ENCODE data around the gene SMIM23. TPM values are rescaled to one million over a fixed set of nuclear protein-coding genes. Genes with fewer than 3 reads are reported as not detected.
"Not testable (repeated sequence)": the region's sequence is repeated elsewhere in the genome, so short reads cannot be mapped to it uniquely, and the experiment has no call there.

The SMIM23 gene
- total and polyA plus RNA-seq, 2 of the 4 experiments (the other 2 are of a cell fraction), result not detected

DNA sequence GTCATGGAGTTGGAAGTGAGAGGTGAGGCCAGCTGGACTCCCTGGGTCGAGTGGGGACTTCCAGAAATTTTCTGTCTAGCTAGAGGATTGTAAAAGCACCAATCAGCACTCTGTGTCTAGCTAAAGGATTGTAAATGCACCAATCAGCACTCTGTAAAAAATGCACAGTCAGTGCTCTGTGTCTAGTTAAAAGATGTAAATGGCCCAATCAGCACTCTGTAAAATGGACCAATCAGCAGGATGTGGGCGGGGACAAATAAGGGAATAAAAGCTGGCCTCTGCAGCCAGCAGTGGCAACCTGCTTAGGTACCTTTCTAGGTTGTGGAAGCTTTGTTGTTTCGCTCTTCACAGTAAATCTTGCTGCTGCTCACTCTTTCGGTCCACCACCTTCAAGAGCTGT lies 3.9 kb upstream of the SMIM23 start:
- H4K8ac ChIP-seq (ENCODE audit: low read depth in 2 of 2, low read length in 2 of 2); H3K79me1 ChIP-seq (ENCODE audit: low read depth in 1 of 2, low read length in 2 of 2); in situ Hi-C loops (cut with MboI; ENCODE audit: low sequenced_read_pairs); H2AK9ac ChIP-seq (replicated peaks; ENCODE audit: low read depth, low read length, poor library complexity); H2BK120ac ChIP-seq (ENCODE audit: low read depth, low read length); H2BK15ac ChIP-seq (ENCODE audit: low read depth, low read length); H3K56ac ChIP-seq (ENCODE audit: extremely low read depth, insufficient read depth, low read length); H3K27ac ChIP-seq (ENCODE audit: insufficient read depth, low read length); H3K9me3 ChIP-seq (ENCODE audit: control insufficient read depth, insufficient read depth, low read length); H3K4me3 ChIP-seq (ENCODE audit: insufficient read depth, low read depth, low read length); ATAC-seq (ENCODE audit: low read depth); H2AFZ ChIP-seq (replicated peaks; ENCODE audit: low read length, poor library complexity); H3K4ac ChIP-seq (ENCODE audit: low read depth, low read length); H3K4me1 ChIP-seq (ENCODE audit: control insufficient read depth, insufficient read depth, low read length); H3K9me1 ChIP-seq (ENCODE audit: insufficient read depth, low read length); H4K20me1 ChIP-seq (ENCODE audit: insufficient read depth, low read length); CTCF ChIA-PET; H4K91ac ChIP-seq (ENCODE audit: insufficient read depth, low read depth, low read length); H3K23ac ChIP-seq (ENCODE audit: low read depth, low read length); H3K36me3 ChIP-seq (ENCODE audit: control insufficient read depth, insufficient read depth, low read length); H2AK5ac ChIP-seq (ENCODE audit: low read depth, low read length); H3K4me2 ChIP-seq (ENCODE audit: low read depth, low read length); H3K14ac ChIP-seq (replicated peaks; ENCODE audit: low read depth, low read length); intact Hi-C loops (cut with micrococcal nuclease); H3K9ac ChIP-seq (ENCODE audit: low read depth, low read length); BruUV-seq (replicated peaks); H2BK20ac ChIP-seq (ENCODE audit: low read depth, low read length); H2BK5ac ChIP-seq (ENCODE audit: low read depth, low read length, poor library complexity, severe bottlenecking); DNase-seq; dilution Hi-C loops (cut with HindIII; ENCODE audit: low sequenced_read_pairs, unreplicated experiment); H3K18ac ChIP-seq (ENCODE audit: low read depth, low read length); H4K5ac ChIP-seq (ENCODE audit: low read depth, low read length): not testable (repeated sequence)
- POLR2A ChIA-PET (ENCODE audit: unreplicated experiment), result interaction anchor here (0.6 kb wide), 1 partner anchor 18 kb away, joined by 4 read pairs; no protein-coding TSS in a partner anchor
- WGBS, 2 experiments (ENCODE audit: extremely low coverage in 2 of 2, insufficient read length in 1 of 2), result 100% methylated on average over 1 of the region's 4 CpGs; no CpG with 5 or more reads in 1 of the 2 experiments
- H3K27me3 ChIP-seq (ENCODE audit: control insufficient read depth, insufficient read depth, low read length), result peaks cover 32% of the 10 kb centered on the region
